HCT116 (cell line): Measurements from ENCODE around the gene AGTPBP1. TPM values are rescaled to one million over a fixed set of nuclear protein-coding genes. Genes with fewer than 3 reads are reported as not detected.

ENCODE experiments used
- ATAC-seq: fragments of 200-7000 bp; cut with Tn5 transposase; 2 replicates; pipeline ENCODE4 v1.9.1; 2020; ENCODE audit warnings: mild to moderate bottlenecking, moderate library complexity
- BruUV-seq: library from RNA; stranded (reverse); fragments of 400-500 nt; replicated peaks from 2 replicates; lab custom pipeline; 2021; lab: Mats Ljungman, UMichigan
- CTCF ChIA-PET: fragments of 300-600 bp; sonication (Branson Sonifier 250); formaldehyde crosslinking; loops from one replicate; lab custom pipeline; 2021; ENCODE audit warnings: antibody characterized with exemption; lab: Charles Lee
- POLR2A ChIA-PET: fragments of 300-600, 350-600 bp; sonication (Branson Sonifier 250); formaldehyde crosslinking; loops from one replicate; lab custom pipeline; 2021; ENCODE audit warnings: antibody characterized with exemption; lab: Charles Lee
- RAD21 ChIA-PET, 2 experiments: fragments of 300-600 bp; sonication (Branson Sonifier 250); formaldehyde crosslinking; loops; one replicate each; lab custom pipeline; 2023; ENCODE audit warnings: low total read pairs in 2 of 2; ENCODE audit not compliant: uncharacterized antibody in 2 of 2, unreplicated experiment in 2 of 2, low non-redundant PET in 1 of 2; lab: Charles Lee
- DNase-seq: peaks from one replicate; pipeline ENCODE4 v3.0.0-alpha.2; 2010; ENCODE audit warnings: low read depth, low spot score
- H2AFZ ChIP-seq: fragments of 200-600 bp; shearing (Covaris generic), sonication (generic); 2 replicates; pipeline ENCODE4 v1.6.1; 2017; ENCODE audit warnings: low read depth, mixed run types, mixed read lengths, antibody characterized with exemption, low read length; ENCODE audit not compliant: poor library complexity, severe bottlenecking
- H3K27ac ChIP-seq: 2 replicates; pipeline ENCODE4 v1.5.1; 2012; ENCODE audit warnings: low read depth, low read length
- H3K27me3 ChIP-seq: fragments of 200-600 bp; sonication (generic); 2 replicates; pipeline ENCODE4 v1.6.1; 2016; ENCODE audit warnings: mixed run types, low read length, mixed read lengths; ENCODE audit not compliant: insufficient read depth
- H3K36me3 ChIP-seq, 2 experiments: fragments of 200-500 bp in 1 of 2; fragments of 200-600 bp in 1 of 2; sonication (Bioruptor generic) in 1 of 2; sonication (generic) in 1 of 2; 2 replicates each; pipeline versions ENCODE4 v1.5.1 to v1.6.1; 2014 to 2016; ENCODE audit warnings: low read length in 2 of 2, inconsistent platforms in 1 of 2, mixed read lengths in 1 of 2, mixed run types in 1 of 2; ENCODE audit not compliant: insufficient read depth in 2 of 2, control insufficient read depth in 1 of 2
- H3K4me1 ChIP-seq, 2 experiments: fragments of 200-600 bp in 1 of 2; sonication (generic) in 1 of 2; 2 replicates each; pipeline versions ENCODE4 v1.5.1 to v1.6.1; 2012 to 2017; ENCODE audit warnings: low read length in 2 of 2, inconsistent platforms in 1 of 2, mild to moderate bottlenecking in 1 of 2, mixed read lengths in 1 of 2, mixed run types in 1 of 2, moderate library complexity in 1 of 2; ENCODE audit not compliant: insufficient read depth in 2 of 2, control insufficient read depth in 1 of 2
- H3K4me2 ChIP-seq: fragments of 200-600 bp; sonication (generic); 2 replicates; pipeline ENCODE4 v1.6.1; 2017; ENCODE audit warnings: mixed run types, low read length, mixed read lengths
- H3K4me3 ChIP-seq, 2 experiments: fragments of 200-600 bp in 1 of 2; sonication (generic) in 1 of 2; replicated peaks in 1 of 2; 2 replicates each; pipeline ENCODE4 v1.5.1; 2011 to 2016; ENCODE audit warnings: low read length in 2 of 2, control low read depth in 1 of 2, low read depth in 1 of 2, mild to moderate bottlenecking in 1 of 2, mixed read lengths in 1 of 2, mixed run types in 1 of 2
- H3K79me2 ChIP-seq: fragments of 200-600 bp; sonication (generic); 2 replicates; pipeline ENCODE4 v1.6.1; 2017; ENCODE audit warnings: mild to moderate bottlenecking, mixed run types, low read length, moderate library complexity, mixed read lengths; ENCODE audit not compliant: insufficient read depth
- H3K9ac ChIP-seq: fragments of 200-600 bp; sonication (generic); 2 replicates; pipeline ENCODE4 v1.6.1; 2016; ENCODE audit warnings: low read length, mixed read lengths
- H3K9me2 ChIP-seq: fragments of 200-600 bp; sonication (generic), shearing (Covaris generic); 2 replicates; pipeline ENCODE4 v1.6.1; 2017; ENCODE audit warnings: mixed run types, mild to moderate bottlenecking, moderate library complexity; ENCODE audit not compliant: insufficient read depth
- H3K9me3 ChIP-seq, 2 experiments: fragments of 200-500 bp in 1 of 2; fragments of 200-600 bp in 1 of 2; sonication (Bioruptor generic) in 1 of 2; sonication (generic) in 1 of 2; 2 replicates each; pipeline ENCODE4 v1.6.1; 2014 to 2017; ENCODE audit warnings: low read length in 2 of 2, mixed read lengths in 2 of 2, inconsistent platforms in 1 of 2, low read depth in 1 of 2, mild to moderate bottlenecking in 1 of 2, mixed run types in 1 of 2, moderate library complexity in 1 of 2; ENCODE audit not compliant: control insufficient read depth in 1 of 2, insufficient read depth in 1 of 2
- H4K20me1 ChIP-seq: fragments of 200-600 bp; sonication (generic), shearing (Covaris generic); 2 replicates; pipeline ENCODE4 v1.6.1; 2017; ENCODE audit warnings: mixed run types, mild to moderate bottlenecking, moderate library complexity; ENCODE audit not compliant: insufficient read depth
- ATF3 ChIP-seq: IDR thresholded peaks from 2 replicates; pipeline ENCODE4 v1.6.1; 2012
- CEBPB ChIP-seq: IDR thresholded peaks from 2 replicates; pipeline ENCODE4 v1.6.1; 2012; ENCODE audit warnings: low read depth
- CTCF ChIP-seq, 3 experiments: fragments of 200-600 bp in 1 of 3; sonication (generic) in 1 of 3; IDR thresholded peaks in 2 of 3; conservative IDR thresholded peaks in 1 of 3; 2 replicates each; pipeline ENCODE4 v1.5.1; 2012 to 2017; ENCODE audit warnings: low read depth in 2 of 3, low read length in 2 of 3, antibody characterized with exemption in 1 of 3, borderline replicate concordance in 1 of 3, control low read depth in 1 of 3, mild to moderate bottlenecking in 1 of 3, mixed read lengths in 1 of 3, mixed run types in 1 of 3, moderate library complexity in 1 of 3; ENCODE audit not compliant: insufficient read depth in 1 of 3
- EGR1 ChIP-seq: IDR thresholded peaks from 2 replicates; pipeline ENCODE4 v1.6.1; 2012; ENCODE audit warnings: low read depth
- ELF1 ChIP-seq: IDR thresholded peaks from 2 replicates; pipeline ENCODE4 v1.6.1; 2012; ENCODE audit warnings: low read depth, borderline replicate concordance
- EZH2 ChIP-seq: fragments of 200-600 bp; sonication (generic); IDR thresholded peaks from 2 replicates; pipeline ENCODE4 v1.6.1; 2017; ENCODE audit warnings: antibody characterized with exemption, mixed run types
- JUND ChIP-seq: IDR thresholded peaks from 2 replicates; pipeline ENCODE4 v1.6.1; 2012
- MAX ChIP-seq: IDR thresholded peaks from 2 replicates; pipeline ENCODE4 v1.6.1; 2012
- POLR2A ChIP-seq: IDR thresholded peaks from 2 replicates; pipeline ENCODE4 v1.7.0; 2011; ENCODE audit warnings: borderline replicate concordance; ENCODE audit not compliant: insufficient read depth, insufficient read length; ENCODE audit errors: extremely low read depth
- POLR2AphosphoS5 ChIP-seq: IDR thresholded peaks from 2 replicates; pipeline ENCODE4 v1.6.1; 2011; ENCODE audit warnings: mild to moderate bottlenecking, low read depth, low read length, moderate library complexity
- RAD21 ChIP-seq: IDR thresholded peaks from 2 replicates; pipeline ENCODE4 v1.6.1; 2012; ENCODE audit warnings: low read depth, mild to moderate bottlenecking
- SP1 ChIP-seq: IDR thresholded peaks from 2 replicates; pipeline ENCODE4 v1.6.1; 2012; ENCODE audit warnings: low read depth
- TCF7L2 ChIP-seq: IDR thresholded peaks from 2 replicates; pipeline ENCODE4 v1.7.0; 2011; ENCODE audit warnings: borderline replicate concordance, inconsistent platforms; ENCODE audit not compliant: insufficient read depth, insufficient read length; ENCODE audit errors: extremely low read depth
- YY1 ChIP-seq: IDR thresholded peaks from 2 replicates; pipeline ENCODE4 v1.6.1; 2011; ENCODE audit warnings: low read length, low read depth, moderate library complexity, mild to moderate bottlenecking; ENCODE audit not compliant: insufficient replicate concordance; ENCODE audit errors: extremely low read depth
- ZBTB33 ChIP-seq: IDR thresholded peaks from 2 replicates; pipeline ENCODE4 v1.6.1; 2011; ENCODE audit warnings: mild to moderate bottlenecking, low read length, moderate library complexity; ENCODE audit not compliant: insufficient replicate concordance; ENCODE audit errors: extremely low read depth
- ZFX ChIP-seq: fragments of 450-650 bp; IDR thresholded peaks from 2 replicates; pipeline ENCODE4 v1.6.1; 2017
- ZNF274 ChIP-seq: fragments of 200-500 bp; sonication (Bioruptor generic); IDR thresholded peaks from 2 replicates; pipeline ENCODE4 v1.6.1; 2014; ENCODE audit warnings: mild to moderate bottlenecking, low read depth, low read length, inconsistent platforms
- intact Hi-C: fragments of 100-400 bp; cut with micrococcal nuclease; formaldehyde crosslinking; loops from 2 replicates; pipeline ENCODE4 v1.10.0; 2022
- total RNA-seq: library from RNA; stranded (reverse); gene quantifications from one replicate; pipeline ENCODE4 v1.2.1, GENCODE V29; 2021; ENCODE audit not compliant: unreplicated experiment
- TF ChIP-seq, protein P1 (sequence below): IDR thresholded peaks from 2 replicates; pipeline ENCODE4 v1.6.1; 2012; ENCODE audit warnings: low read depth

Gene AGTPBP1
- total RNA-seq, 1 experiment from 2014 or later, result 17.4 TPM

DNA sequence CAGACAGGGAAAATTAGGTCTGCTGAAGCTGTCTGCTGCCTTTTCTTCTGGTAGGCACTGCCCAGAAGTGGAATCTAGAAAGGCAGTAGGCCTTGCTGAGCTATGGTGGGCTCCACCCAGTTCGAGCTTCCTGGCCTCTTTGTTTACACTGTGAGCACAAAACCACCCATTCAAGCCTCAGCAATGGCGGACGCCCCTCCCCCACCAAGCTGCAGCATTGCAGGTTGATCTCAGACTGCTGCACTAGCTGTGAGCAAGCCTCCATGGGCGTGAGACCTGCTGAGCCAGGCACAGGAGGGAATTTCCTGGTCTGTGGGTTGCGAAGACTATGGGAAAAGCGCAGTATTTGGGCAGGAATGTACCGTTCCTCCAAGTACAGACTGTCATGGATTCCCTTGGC lies 18.5 kb downstream of the AGTPBP1 start:
- no peak for DNase-seq
- H3K9me3 ChIP-seq, result no peaks in the 10 kb centered on the region
- H3K4me1 ChIP-seq, result no peaks in the 10 kb centered on the region
- H4K20me1 ChIP-seq, result no peaks in the 10 kb centered on the region
- no peaks in the 10 kb centered on the region for H3K27me3 ChIP-seq
- no peak overlapping the region for H3K4me2 ChIP-seq
- H3K9ac ChIP-seq, result no peak overlapping the region
- RAD21 ChIA-PET, result no interaction called here
- BruUV-seq, result no TSS peak
- TF ChIP-seq ELF1 (no peak), RAD21 (no peak), ATF3 (no peak), EGR1 (no peak), ZNF274 (no peak), SP1 (no peak), CTCF (IDR thresholded peaks at IDR 0.05 in 2 of 3, conservative IDR thresholded peaks at IDR 0.05 in 1 of 3; ENCODE audit: borderline replicate concordance in 1 of 3, insufficient read depth in 1 of 3, low read depth in 2 of 3, low read length in 2 of 3) (no peak), TCF7L2 (no peak), POLR2AphosphoS5 (no peak), CEBPB (no peak), JUND (no peak), POLR2A (no peak), YY1 (no peak), EZH2 (no peak), ZFX (no peak), ZBTB33 (no peak), MAX (no peak)
- TF ChIP-seq, protein P1, sequence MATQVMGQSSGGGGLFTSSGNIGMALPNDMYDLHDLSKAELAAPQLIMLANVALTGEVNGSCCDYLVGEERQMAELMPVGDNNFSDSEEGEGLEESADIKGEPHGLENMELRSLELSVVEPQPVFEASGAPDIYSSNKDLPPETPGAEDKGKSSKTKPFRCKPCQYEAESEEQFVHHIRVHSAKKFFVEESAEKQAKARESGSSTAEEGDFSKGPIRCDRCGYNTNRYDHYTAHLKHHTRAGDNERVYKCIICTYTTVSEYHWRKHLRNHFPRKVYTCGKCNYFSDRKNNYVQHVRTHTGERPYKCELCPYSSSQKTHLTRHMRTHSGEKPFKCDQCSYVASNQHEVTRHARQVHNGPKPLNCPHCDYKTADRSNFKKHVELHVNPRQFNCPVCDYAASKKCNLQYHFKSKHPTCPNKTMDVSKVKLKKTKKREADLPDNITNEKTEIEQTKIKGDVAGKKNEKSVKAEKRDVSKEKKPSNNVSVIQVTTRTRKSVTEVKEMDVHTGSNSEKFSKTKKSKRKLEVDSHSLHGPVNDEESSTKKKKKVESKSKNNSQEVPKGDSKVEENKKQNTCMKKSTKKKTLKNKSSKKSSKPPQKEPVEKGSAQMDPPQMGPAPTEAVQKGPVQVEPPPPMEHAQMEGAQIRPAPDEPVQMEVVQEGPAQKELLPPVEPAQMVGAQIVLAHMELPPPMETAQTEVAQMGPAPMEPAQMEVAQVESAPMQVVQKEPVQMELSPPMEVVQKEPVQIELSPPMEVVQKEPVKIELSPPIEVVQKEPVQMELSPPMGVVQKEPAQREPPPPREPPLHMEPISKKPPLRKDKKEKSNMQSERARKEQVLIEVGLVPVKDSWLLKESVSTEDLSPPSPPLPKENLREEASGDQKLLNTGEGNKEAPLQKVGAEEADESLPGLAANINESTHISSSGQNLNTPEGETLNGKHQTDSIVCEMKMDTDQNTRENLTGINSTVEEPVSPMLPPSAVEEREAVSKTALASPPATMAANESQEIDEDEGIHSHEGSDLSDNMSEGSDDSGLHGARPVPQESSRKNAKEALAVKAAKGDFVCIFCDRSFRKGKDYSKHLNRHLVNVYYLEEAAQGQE, result no peak
- TF ChIP-seq, all 23 proteins: peak for 0
- peaks cover 12% of the 10 kb centered on the region for H3K79me2 ChIP-seq
- no peaks in the 10 kb centered on the region for H3K36me3 ChIP-seq
- no peak overlapping the region for H3K27ac ChIP-seq
- H3K4me3 ChIP-seq, result no peak overlapping the region
- POLR2A ChIA-PET, result no interaction called here
- ATAC-seq, result no peak
- H3K9me2 ChIP-seq, result no peaks in the 10 kb centered on the region
- no peak overlapping the region for H2AFZ ChIP-seq
- intact Hi-C loops, result no loop called here
- CTCF ChIA-PET, result no interaction called here
